ENCODE measurements around the gene B2M. TPM values are rescaled to one million over a fixed set of nuclear protein-coding genes. Genes with fewer than 3 reads are reported as not detected.
"Not testable (repeated sequence)": the region's sequence is repeated elsewhere in the genome, so short reads cannot be mapped to it uniquely, and the experiment has no call there.

The B2M gene
- total RNA-seq, 2 experiments from 2014 or later = 3,772 to 3,785 TPM

DNA sequence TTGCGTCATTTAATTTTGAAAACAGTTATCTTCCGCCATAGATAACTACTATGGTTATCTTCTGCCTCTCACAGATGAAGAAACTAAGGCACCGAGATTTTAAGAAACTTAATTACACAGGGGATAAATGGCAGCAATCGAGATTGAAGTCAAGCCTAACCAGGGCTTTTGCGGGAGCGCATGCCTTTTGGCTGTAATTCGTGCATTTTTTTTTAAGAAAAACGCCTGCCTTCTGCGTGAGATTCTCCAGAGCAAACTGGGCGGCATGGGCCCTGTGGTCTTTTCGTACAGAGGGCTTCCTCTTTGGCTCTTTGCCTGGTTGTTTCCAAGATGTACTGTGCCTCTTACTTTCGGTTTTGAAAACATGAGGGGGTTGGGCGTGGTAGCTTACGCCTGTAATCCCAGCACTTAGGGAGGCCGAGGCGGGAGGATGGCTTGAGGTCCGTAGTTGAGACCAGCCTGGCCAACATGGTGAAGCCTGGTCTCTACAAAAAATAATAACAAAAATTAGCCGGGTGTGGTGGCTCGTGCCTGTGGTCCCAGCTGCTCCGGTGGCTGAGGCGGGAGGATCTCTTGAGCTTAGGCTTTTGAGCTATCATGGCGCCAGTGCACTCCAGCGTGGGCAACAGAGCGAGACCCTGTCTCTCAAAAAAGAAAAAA, 1.2 kb downstream of the B2M start:
- H3K27ac Mint-ChIP-seq = peak overlapping the region; percentile 100
- H3K9me3 Mint-ChIP-seq = peaks cover 3% of the 10 kb centered on the region
- peaks cover 25% of the 10 kb centered on the region for H3K27me3 Mint-ChIP-seq
- peaks cover 60% of the 10 kb centered on the region for H3K4me1 Mint-ChIP-seq
- peak; percentile 67 for DNase-seq
- peaks cover 80% of the 10 kb centered on the region for H3K36me3 Mint-ChIP-seq
- H3K4me3 Mint-ChIP-seq = peak overlapping the region; percentile 98

DNA sequence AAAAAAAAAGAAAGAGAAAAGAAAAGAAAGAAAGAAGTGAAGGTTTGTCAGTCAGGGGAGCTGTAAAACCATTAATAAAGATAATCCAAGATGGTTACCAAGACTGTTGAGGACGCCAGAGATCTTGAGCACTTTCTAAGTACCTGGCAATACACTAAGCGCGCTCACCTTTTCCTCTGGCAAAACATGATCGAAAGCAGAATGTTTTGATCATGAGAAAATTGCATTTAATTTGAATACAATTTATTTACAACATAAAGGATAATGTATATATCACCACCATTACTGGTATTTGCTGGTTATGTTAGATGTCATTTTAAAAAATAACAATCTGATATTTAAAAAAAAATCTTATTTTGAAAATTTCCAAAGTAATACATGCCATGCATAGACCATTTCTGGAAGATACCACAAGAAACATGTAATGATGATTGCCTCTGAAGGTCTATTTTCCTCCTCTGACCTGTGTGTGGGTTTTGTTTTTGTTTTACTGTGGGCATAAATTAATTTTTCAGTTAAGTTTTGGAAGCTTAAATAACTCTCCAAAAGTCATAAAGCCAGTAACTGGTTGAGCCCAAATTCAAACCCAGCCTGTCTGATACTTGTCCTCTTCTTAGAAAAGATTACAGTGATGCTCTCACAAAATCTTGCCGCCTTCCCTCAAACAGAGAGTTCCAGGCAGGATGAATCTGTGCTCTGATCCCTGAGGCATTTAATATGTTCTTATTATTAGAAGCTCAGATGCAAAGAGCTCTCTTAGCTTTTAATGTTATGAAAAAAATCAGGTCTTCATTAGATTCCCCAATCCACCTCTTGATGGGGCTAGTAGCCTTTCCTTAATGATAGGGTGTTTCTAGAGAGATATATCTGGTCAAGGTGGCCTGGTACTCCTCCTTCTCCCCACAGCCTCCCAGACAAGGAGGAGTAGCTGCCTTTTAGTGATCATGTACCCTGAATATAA, 2.0 kb downstream of the B2M start:
- Mint-ChIP-seq H3K4me1 (peaks cover 65% of the 10 kb centered on the region), H3K4me3 (peak overlapping the region; percentile 98), H3K27ac (peak overlapping the region; percentile 100), H3K9me3 (peaks cover 3% of the 10 kb centered on the region), H3K36me3 (peaks cover 81% of the 10 kb centered on the region), H3K27me3 (peaks cover 25% of the 10 kb centered on the region)
- DNase-seq = no peak

DNA sequence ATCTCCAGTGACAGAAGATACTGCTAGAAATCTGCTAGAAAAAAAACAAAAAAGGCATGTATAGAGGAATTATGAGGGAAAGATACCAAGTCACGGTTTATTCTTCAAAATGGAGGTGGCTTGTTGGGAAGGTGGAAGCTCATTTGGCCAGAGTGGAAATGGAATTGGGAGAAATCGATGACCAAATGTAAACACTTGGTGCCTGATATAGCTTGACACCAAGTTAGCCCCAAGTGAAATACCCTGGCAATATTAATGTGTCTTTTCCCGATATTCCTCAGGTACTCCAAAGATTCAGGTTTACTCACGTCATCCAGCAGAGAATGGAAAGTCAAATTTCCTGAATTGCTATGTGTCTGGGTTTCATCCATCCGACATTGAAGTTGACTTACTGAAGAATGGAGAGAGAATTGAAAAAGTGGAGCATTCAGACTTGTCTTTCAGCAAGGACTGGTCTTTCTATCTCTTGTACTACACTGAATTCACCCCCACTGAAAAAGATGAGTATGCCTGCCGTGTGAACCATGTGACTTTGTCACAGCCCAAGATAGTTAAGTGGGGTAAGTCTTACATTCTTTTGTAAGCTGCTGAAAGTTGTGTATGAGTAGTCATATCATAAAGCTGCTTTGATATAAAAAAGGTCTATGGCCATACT, 4.0 kb downstream of the B2M start:
- DNase-seq = no peak
- Mint-ChIP-seq H3K27ac (peak overlapping the region; percentile 99), H3K27me3 (peaks cover 25% of the 10 kb centered on the region), H3K4me1 (peaks cover 66% of the 10 kb centered on the region), H3K4me3 (peak overlapping the region; percentile 98), H3K36me3 (peaks cover 85% of the 10 kb centered on the region), H3K9me3 (no peaks in the 10 kb centered on the region)

DNA sequence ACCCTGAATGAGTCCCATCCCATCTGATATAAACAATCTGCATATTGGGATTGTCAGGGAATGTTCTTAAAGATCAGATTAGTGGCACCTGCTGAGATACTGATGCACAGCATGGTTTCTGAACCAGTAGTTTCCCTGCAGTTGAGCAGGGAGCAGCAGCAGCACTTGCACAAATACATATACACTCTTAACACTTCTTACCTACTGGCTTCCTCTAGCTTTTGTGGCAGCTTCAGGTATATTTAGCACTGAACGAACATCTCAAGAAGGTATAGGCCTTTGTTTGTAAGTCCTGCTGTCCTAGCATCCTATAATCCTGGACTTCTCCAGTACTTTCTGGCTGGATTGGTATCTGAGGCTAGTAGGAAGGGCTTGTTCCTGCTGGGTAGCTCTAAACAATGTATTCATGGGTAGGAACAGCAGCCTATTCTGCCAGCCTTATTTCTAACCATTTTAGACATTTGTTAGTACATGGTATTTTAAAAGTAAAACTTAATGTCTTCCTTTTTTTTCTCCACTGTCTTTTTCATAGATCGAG, 4.5 kb downstream of the B2M start:
- peaks cover 69% of the 10 kb centered on the region for H3K4me1 Mint-ChIP-seq
- no peak for DNase-seq

DNA sequence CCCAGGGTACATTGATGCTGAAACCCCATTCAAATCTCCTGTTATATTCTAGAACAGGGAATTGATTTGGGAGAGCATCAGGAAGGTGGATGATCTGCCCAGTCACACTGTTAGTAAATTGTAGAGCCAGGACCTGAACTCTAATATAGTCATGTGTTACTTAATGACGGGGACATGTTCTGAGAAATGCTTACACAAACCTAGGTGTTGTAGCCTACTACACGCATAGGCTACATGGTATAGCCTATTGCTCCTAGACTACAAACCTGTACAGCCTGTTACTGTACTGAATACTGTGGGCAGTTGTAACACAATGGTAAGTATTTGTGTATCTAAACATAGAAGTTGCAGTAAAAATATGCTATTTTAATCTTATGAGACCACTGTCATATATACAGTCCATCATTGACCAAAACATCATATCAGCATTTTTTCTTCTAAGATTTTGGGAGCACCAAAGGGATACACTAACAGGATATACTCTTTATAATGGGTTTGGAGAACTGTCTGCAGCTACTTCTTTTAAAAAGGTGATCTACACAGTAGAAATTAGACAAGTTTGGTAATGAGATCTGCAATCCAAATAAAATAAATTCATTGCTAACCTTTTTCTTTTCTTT, 5.8 kb downstream of the B2M start:
- Mint-ChIP-seq H3K4me1 (peaks cover 80% of the 10 kb centered on the region), H3K27me3 (peaks cover 16% of the 10 kb centered on the region), H3K9me3 (no peaks in the 10 kb centered on the region), H3K36me3 (peaks cover 84% of the 10 kb centered on the region), H3K27ac (peak overlapping the region; percentile 99), H3K4me3 (peak overlapping the region; percentile 98)
- DNase-seq = no peak

More for the DNA sequence above, 4.5 kb downstream of the B2M start:
- Mint-ChIP-seq H3K27ac (peak overlapping the region; percentile 99), H3K36me3 (peaks cover 88% of the 10 kb centered on the region), H3K27me3 (peaks cover 25% of the 10 kb centered on the region), H3K4me3 (peak overlapping the region; percentile 98), H3K9me3 (no peaks in the 10 kb centered on the region)

DNA sequence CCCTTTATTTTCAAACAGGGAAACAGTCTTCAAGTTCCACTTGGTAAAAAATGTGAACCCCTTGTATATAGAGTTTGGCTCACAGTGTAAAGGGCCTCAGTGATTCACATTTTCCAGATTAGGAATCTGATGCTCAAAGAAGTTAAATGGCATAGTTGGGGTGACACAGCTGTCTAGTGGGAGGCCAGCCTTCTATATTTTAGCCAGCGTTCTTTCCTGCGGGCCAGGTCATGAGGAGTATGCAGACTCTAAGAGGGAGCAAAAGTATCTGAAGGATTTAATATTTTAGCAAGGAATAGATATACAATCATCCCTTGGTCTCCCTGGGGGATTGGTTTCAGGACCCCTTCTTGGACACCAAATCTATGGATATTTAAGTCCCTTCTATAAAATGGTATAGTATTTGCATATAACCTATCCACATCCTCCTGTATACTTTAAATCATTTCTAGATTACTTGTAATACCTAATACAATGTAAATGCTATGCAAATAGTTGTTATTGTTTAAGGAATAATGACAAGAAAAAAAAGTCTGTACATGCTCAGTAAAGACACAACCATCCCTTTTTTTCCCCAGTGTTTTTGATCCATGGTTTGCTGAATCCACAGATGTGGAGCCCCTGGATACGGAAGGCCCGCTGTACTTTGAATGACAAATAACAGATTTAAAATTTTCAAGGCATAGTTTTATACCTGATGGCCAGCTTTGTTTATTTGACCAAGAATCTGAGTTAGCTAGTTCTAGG, 7.0 kb downstream of the B2M start:
- peaks cover 72% of the 10 kb centered on the region for H3K36me3 Mint-ChIP-seq
- H3K4me1 Mint-ChIP-seq = peaks cover 79% of the 10 kb centered on the region
- no peaks in the 10 kb centered on the region for H3K9me3 Mint-ChIP-seq
- peak overlapping the region; percentile 66 for H3K4me3 Mint-ChIP-seq
- peaks cover 7% of the 10 kb centered on the region for H3K27me3 Mint-ChIP-seq
- peak overlapping the region; percentile 99 for H3K27ac Mint-ChIP-seq
- DNase-seq = no peak

DNA sequence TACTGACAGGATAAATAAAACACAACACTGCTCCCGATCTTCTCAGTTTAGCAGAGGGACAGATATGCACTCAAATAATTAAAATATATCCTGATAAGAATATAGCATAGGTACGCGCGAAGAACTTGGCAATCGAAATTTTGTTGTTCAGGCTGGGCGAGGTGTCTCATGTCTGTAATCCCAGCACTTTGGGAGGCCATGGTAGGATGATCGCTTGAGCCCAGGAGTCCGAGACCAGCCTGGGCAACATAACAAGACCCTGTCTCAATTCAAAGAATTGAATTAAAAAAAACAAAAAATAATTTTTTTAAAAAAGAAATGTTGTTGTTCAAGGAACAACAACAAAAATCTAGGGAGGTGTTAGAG, 7.6 kb downstream of the B2M start:
- no peak for DNase-seq
- H3K9me3 Mint-ChIP-seq = no peaks in the 10 kb centered on the region
- peaks cover 68% of the 10 kb centered on the region for H3K36me3 Mint-ChIP-seq

DNA sequence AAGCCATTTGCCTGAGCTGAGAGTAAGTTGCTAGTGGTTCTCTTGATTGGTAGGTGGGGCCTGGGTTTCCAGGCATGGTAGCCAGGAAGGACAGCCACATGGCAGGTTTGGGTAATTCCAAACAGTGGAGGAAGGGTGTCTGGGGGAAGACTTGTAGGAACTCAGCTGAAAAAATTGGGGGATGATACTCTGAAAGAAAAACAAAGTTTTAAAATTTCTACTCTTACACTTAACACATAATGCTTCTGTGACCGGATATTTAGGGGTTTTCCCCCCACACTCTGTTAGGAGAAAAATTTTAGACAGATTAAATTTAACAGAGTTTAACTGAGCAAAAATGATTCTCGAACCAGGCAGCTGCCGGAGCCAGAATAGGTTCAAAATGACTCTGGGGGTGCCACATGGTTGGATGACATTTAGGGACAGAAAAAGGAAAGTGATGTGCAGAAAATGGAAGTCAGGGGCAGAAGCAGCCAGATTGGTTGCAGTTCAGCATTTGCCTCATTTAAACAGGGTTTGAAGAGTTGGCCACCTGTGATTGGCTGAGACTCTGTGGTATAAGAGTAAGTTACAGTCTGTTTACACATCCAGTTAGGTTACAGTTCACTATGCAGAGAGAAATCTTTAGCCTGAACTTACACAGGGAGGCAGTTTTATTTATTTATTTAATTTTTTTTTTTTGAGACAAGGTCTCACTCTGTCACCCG, 8.1 kb downstream of the B2M start:
- H3K36me3 Mint-ChIP-seq = peaks cover 66% of the 10 kb centered on the region
- peaks cover 87% of the 10 kb centered on the region for H3K4me1 Mint-ChIP-seq
- no peaks in the 10 kb centered on the region for H3K9me3 Mint-ChIP-seq
- H3K4me3 Mint-ChIP-seq = peak overlapping the region; percentile 65
- peak; percentile 75 for DNase-seq
- peak overlapping the region; percentile 99 for H3K27ac Mint-ChIP-seq
- peaks cover 3% of the 10 kb centered on the region for H3K27me3 Mint-ChIP-seq

More for the DNA sequence above, 7.6 kb downstream of the B2M start:
- peak overlapping the region; percentile 99 for H3K27ac Mint-ChIP-seq
- H3K4me3 Mint-ChIP-seq = peak overlapping the region; percentile 66
- H3K27me3 Mint-ChIP-seq = peaks cover 3% of the 10 kb centered on the region
- peaks cover 81% of the 10 kb centered on the region for H3K4me1 Mint-ChIP-seq

DNA sequence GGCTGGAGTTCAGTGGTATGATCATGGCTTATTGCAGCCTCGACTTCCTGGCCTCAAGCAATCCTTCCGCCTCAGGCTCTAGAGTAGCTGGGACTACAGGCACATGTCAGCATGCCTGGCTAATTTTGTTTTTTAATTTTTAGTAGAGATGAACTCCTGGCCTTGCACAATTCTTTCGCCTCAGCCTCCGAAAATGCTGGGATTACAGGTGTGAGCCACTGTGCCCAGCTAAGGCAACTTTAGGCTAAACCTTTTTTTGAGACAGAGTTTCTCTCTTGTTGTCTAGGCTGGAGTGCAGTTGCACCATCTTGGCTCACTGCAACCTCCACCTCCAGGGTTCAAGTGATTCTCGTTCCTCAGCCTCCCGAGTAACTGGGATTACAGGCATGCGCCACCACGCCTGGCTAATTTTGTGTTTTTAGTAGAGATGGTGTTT, 8.7 kb downstream of the B2M start:
- not testable (repeated sequence) for H3K27me3 Mint-ChIP-seq, DNase-seq, H3K9me3 Mint-ChIP-seq
- Mint-ChIP-seq H3K27ac (peak overlapping the region; percentile 99), H3K4me3 (peak overlapping the region; percentile 6), H3K4me1 (peaks cover 88% of the 10 kb centered on the region), H3K36me3 (peaks cover 63% of the 10 kb centered on the region)

DNA sequence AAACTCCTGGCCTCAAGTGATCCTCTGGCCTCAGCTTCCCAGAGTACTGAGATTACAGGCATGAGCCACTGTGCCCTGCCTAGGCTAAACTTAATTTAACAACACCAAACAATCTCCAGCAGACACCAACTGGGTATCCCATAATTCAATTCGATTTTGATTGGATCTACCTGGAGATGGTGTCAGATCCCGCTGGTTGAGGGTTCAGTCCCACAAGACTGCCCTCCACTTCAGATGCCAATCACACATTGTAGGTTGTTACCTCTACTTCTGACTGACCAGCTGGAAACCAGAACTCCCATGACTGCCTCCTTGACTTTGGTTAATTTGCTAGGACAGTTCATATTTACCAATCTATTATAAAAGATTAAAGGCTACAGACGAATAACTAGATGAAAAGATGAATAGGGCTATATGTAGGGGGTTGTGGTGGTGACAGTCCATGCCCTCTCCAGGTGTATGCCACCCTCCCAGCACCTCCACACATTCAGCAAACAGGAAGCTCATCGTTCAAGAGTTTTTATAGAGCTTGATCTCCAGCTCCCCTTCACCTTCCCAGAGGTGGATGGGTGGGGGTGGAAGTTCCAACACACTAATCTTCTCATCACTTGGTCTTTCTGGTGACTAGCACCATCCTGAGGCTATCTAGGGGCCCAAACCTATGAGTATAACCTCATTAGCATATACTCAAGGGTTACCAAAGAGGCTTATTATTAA, 9.3 kb downstream of the B2M start:
- Mint-ChIP-seq H3K4me1 (peaks cover 86% of the 10 kb centered on the region), H3K27me3 (no peaks in the 10 kb centered on the region), H3K27ac (peak overlapping the region; percentile 99), H3K4me3 (peak overlapping the region; percentile 6), H3K36me3 (peaks cover 61% of the 10 kb centered on the region), H3K9me3 (no peaks in the 10 kb centered on the region)
- no peak for DNase-seq

DNA sequence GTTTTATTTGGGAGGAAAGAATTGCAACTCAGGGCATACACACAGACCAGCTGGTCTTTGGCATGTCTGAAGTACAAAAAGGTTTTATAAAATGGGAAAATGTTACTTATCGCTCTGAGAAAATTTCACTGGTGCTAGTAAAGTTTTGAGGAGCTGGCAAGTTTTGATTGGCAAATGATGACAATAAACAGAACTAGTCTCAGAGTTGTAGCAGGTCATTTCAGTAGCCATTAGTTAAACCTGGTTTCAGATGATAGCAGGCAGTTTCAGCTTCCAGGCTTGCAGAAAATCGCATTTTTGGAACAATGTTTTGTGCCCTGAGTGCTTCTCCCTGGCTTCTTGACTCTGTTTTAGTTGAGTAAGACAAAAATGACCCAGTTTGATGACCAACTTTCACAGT, 10.7 kb downstream of the B2M start:
- peaks cover 58% of the 10 kb centered on the region for H3K36me3 Mint-ChIP-seq
- H3K4me1 Mint-ChIP-seq = peaks cover 82% of the 10 kb centered on the region
- no peaks in the 10 kb centered on the region for H3K9me3 Mint-ChIP-seq
- no peak overlapping the region for H3K4me3 Mint-ChIP-seq
- no peak for DNase-seq
- H3K27ac Mint-ChIP-seq = peak overlapping the region; percentile 99
- no peaks in the 10 kb centered on the region for H3K27me3 Mint-ChIP-seq

DNA sequence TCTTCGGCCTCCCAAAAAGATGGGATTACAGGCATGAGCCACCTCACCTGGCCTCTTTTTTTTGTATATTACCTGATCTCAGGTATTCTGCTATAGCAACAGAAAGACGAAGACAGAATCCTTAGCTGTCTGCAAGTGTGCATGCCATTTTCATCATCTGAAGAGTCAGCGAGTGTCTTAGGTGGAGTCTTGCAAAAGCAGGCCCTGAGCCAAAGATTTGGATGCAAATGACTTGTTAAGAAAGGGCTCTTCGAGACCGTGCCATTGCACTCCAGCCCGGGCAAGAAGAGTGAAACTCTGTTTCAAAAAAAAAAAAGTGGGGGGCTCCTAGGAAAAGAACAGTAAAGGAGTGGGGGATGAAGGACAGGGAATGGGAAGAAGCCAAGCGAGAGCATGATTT, 14.8 kb downstream of the B2M start:
- Mint-ChIP-seq H3K4me1 (peaks cover 59% of the 10 kb centered on the region), H3K9me3 (no peaks in the 10 kb centered on the region), H3K36me3 (peaks cover 43% of the 10 kb centered on the region), H3K4me3 (peak overlapping the region; percentile 94), H3K27ac (peak overlapping the region; percentile 100), H3K27me3 (no peaks in the 10 kb centered on the region)
- DNase-seq = no peak
